GM12878 (cell line): ENCODE data around the gene CSF1R. TPM values are rescaled to one million over a fixed set of nuclear protein-coding genes. Genes with fewer than 3 reads are reported as not detected.

Experiments
- ATAC-seq: fragments of 200-7000 bp; cut with Tn5 transposase; 3 replicates; pipeline ENCODE4 v1.9.1; 2020; ENCODE audit warnings: mild to moderate bottlenecking, moderate library complexity
- BruUV-seq: library from RNA; stranded (reverse); fragments of 400-500 nt; replicated peaks from 2 replicates; lab custom pipeline; 2021; lab: Mats Ljungman, UMichigan
- CTCF ChIA-PET: fragments of 300-600 bp; sonication (Branson Sonifier 250); formaldehyde crosslinking; extraction: SDS; loops from one replicate; lab custom pipeline; 2021; ENCODE audit warnings: inconsistent platforms; lab: Yijun Ruan, JAX
- POLR2A ChIA-PET: fragments of 350-600 bp; formaldehyde crosslinking; extraction: SDS; loops from one replicate; lab custom pipeline; 2021; ENCODE audit warnings: inconsistent platforms; lab: Charles Lee
- RAD21 ChIA-PET: fragments of 300-600 bp; sonication (Branson Sonifier 250); formaldehyde crosslinking; loops from one replicate; lab custom pipeline; 2023; ENCODE audit warnings: antibody characterized with exemption; ENCODE audit not compliant: unreplicated experiment; lab: Charles Lee
- SMC1A ChIA-PET: fragments of 300-600 bp; sonication (Branson Sonifier 250); formaldehyde crosslinking; loops from one replicate; lab custom pipeline; 2023; ENCODE audit not compliant: unreplicated experiment, uncharacterized antibody; lab: Charles Lee
- DNase-seq: peaks from one replicate; pipeline ENCODE4 v3.0.0-alpha.2; 2011; ENCODE audit warnings: low read depth, low spot score
- FAIRE-seq: peaks from 3 replicates; lab custom pipeline; 2011; peaks lifted over from hg19 to GRCh38; lab: Jason Lieb, UNC
- H2AFZ ChIP-seq: 2 replicates; pipeline ENCODE4 v1.6.0; 2011; ENCODE audit warnings: low read depth, low read length, control low read depth; ENCODE audit not compliant: control insufficient read depth
- H3K27ac ChIP-seq: 2 replicates; pipeline ENCODE4 v1.5.1; 2011; ENCODE audit warnings: control low read depth; ENCODE audit not compliant: control insufficient read depth, insufficient read depth
- H3K27me3 ChIP-seq, 2 experiments: replicated peaks in 1 of 2; 2 replicates each; pipeline versions ENCODE4 v1.6.0 to v1.6.1; 2011; ENCODE audit warnings: low read length in 1 of 2; ENCODE audit not compliant: control insufficient read depth in 2 of 2, insufficient read depth in 2 of 2
- H3K36me3 ChIP-seq, 2 experiments: 2 replicates each; pipeline ENCODE4 v1.5.1; 2011; ENCODE audit warnings: low read length in 1 of 2; ENCODE audit not compliant: control insufficient read depth in 2 of 2, insufficient read depth in 2 of 2
- H3K4me1 ChIP-seq: 2 replicates; pipeline ENCODE4 v1.6.1; 2011; ENCODE audit warnings: mild to moderate bottlenecking, low read length, moderate library complexity, mixed read lengths; ENCODE audit not compliant: control insufficient read depth, insufficient read depth
- H3K4me2 ChIP-seq: 2 replicates; pipeline ENCODE4 v1.6.0; 2011; ENCODE audit warnings: control low read depth; ENCODE audit not compliant: control insufficient read depth, insufficient read depth
- H3K4me3 ChIP-seq: fragments of 200-600 bp; sonication (generic); 2 replicates; pipeline ENCODE4 v1.5.1; 2016
- H3K79me2 ChIP-seq: 2 replicates; pipeline ENCODE4 v1.6.0; 2011; ENCODE audit warnings: low read length; ENCODE audit not compliant: control insufficient read depth, insufficient read depth
- H3K9ac ChIP-seq: 2 replicates; pipeline ENCODE4 v1.8.0; 2011; ENCODE audit warnings: low read length, control low read depth, mixed read lengths; ENCODE audit not compliant: control insufficient read depth, insufficient read depth
- H3K9me3 ChIP-seq: replicated peaks from 3 replicates; pipeline ENCODE4 v1.5.1; 2011; ENCODE audit warnings: mild to moderate bottlenecking, low read length; ENCODE audit not compliant: control insufficient read depth, insufficient read depth
- H4K20me1 ChIP-seq: 2 replicates; pipeline ENCODE4 v1.6.0; 2011; ENCODE audit not compliant: control insufficient read depth, insufficient read depth
- BACH1 ChIP-seq: fragments of 450-650 bp; IDR thresholded peaks from 2 replicates; pipeline ENCODE4 v1.6.1; 2017; ENCODE audit warnings: mild to moderate bottlenecking, borderline replicate concordance
- CBX3 ChIP-seq: fragments of 200-600 bp; sonication (generic); IDR thresholded peaks from 2 replicates; pipeline ENCODE4 v1.6.1; 2016; ENCODE audit warnings: low read depth, borderline replicate concordance
- CEBPB ChIP-seq, 2 experiments: fragments of 150-350 bp in 1 of 2; IDR thresholded peaks; 2 replicates each; pipeline ENCODE4 v1.6.1; 2012 to 2014; ENCODE audit warnings: low read depth in 2 of 2, low read length in 2 of 2, borderline replicate concordance in 1 of 2, inconsistent platforms in 1 of 2
- ESRRA ChIP-seq: IDR thresholded peaks from 2 replicates; pipeline ENCODE4 v1.6.1; 2012; ENCODE audit warnings: mild to moderate bottlenecking, low read length, improper control_type of control experiment
- EZH2 ChIP-seq: IDR thresholded peaks from 2 replicates; pipeline ENCODE4 v1.6.1; 2012; ENCODE audit warnings: low read depth, mild to moderate bottlenecking, control low read depth, inconsistent platforms, low read length, borderline replicate concordance; ENCODE audit not compliant: control insufficient read depth
- LARP7 ChIP-seq: fragments of 450-650 bp; IDR thresholded peaks from 2 replicates; pipeline ENCODE4 v1.6.1; 2017; ENCODE audit warnings: mild to moderate bottlenecking
- PAX8 ChIP-seq: fragments of 450-650 bp; IDR thresholded peaks from 2 replicates; pipeline ENCODE4 v1.6.1; 2017; ENCODE audit warnings: mild to moderate bottlenecking, moderate library complexity
- SPI1 ChIP-seq: IDR thresholded peaks from 2 replicates; pipeline ENCODE4 v1.6.1; 2011; ENCODE audit warnings: low read depth, mild to moderate bottlenecking, low read length, moderate library complexity, borderline replicate concordance; ENCODE audit not compliant: insufficient read depth
- TCF3 ChIP-seq: IDR thresholded peaks from 2 replicates; pipeline ENCODE4 v1.6.1; 2012; ENCODE audit warnings: low read depth, mild to moderate bottlenecking, low read length, borderline replicate concordance; ENCODE audit not compliant: insufficient read depth
- WRNIP1 ChIP-seq: IDR thresholded peaks from 2 replicates; pipeline ENCODE4 v1.6.1; 2011; ENCODE audit warnings: low read depth, low read length, improper control_type of control experiment, borderline replicate concordance
- WGBS: methylation state at CpG from one replicate; pipeline ENCODE4 v1.1.6; 2016; ENCODE audit warnings: low lambda C conversion rate; ENCODE audit not compliant: insufficient replicate concordance, insufficient coverage; ENCODE audit errors: missing lambda C conversion rate; 5-methylcytosine and 5-hydroxymethylcytosine counted together
- in situ Hi-C: fragments of 300-500 bp; cut with MboI; formaldehyde crosslinking; loops from 9 replicates; pipeline ENCODE4 v1.14.3; 2018; ENCODE audit warnings: mixed read lengths
- intact Hi-C: fragments of 100-400 bp; cut with micrococcal nuclease; formaldehyde crosslinking; loops from one replicate; pipeline ENCODE4 v1.14.2; 2022; ENCODE audit not compliant: unreplicated experiment
- polyA plus RNA-seq, 11 experiments: library from polyadenylated mRNA; depleted of rRNA in 4 of 11; unstranded in 6 of 11; stranded (reverse) in 5 of 11; fragments of >200 nt; fragmentation: Nextera tagmentation in 4 of 11; fragmentation: Illumina TruSeq in 1 of 11; extraction: Ambion mirVana in 4 of 11; extraction: Trizol in 1 of 11; gene quantifications; 1 replicate in 1 of 11; 2 replicates in 10 of 11; pipeline versions ENCODE4 v1.2.1 to v1.2.3, GENCODE V29; 2011 to 2016; ENCODE audit warnings: inconsistent platforms in 2 of 11, missing spikeins in 2 of 11, low read depth in 1 of 11
- total RNA-seq, 4 experiments: library from RNA; depleted of rRNA in 3 of 4; stranded (reverse); fragments of >200 nt in 3 of 4; fragmentation: Illumina TruSeq in 1 of 4; extraction: Trizol in 1 of 4; gene quantifications; 2 replicates each; pipeline versions ENCODE4 v1.2.1 to v1.2.3, GENCODE V29; 2013 to 2021
- TF ChIP-seq, protein P1 (sequence below): fragments of 450-650 bp; IDR thresholded peaks from 2 replicates; pipeline ENCODE4 v1.6.1; 2017; ENCODE audit warnings: antibody characterized with exemption, mild to moderate bottlenecking, moderate library complexity
- TF ChIP-seq, protein P2 (sequence below): fragments of 450-650 bp; IDR thresholded peaks from 2 replicates; pipeline ENCODE4 v1.6.1; 2018; ENCODE audit warnings: borderline replicate concordance, mild to moderate bottlenecking; ENCODE audit not compliant: partially characterized antibody

Gene CSF1R
- total and polyA plus RNA-seq, 10 of the 15 experiments (the other 5 are each of a cell fraction or from before 2014, with no cell fraction given), result 0.35 to 3.6 (median 1.2) TPM

GRCh38 chr5:150044329-150044681, 42.0 kb downstream of the CSF1R start:
- H4K20me1 ChIP-seq, result no peaks in the 10 kb centered on the region
- ChIA-PET POLR2A (no interaction called here), SMC1A (interaction anchor here (1.2 kb wide), 1 partner anchor 8 kb away, joined by 3 read pairs; no protein-coding TSS in a partner anchor), CTCF (interaction anchor here (1.0 to 2.5 kb wide), 3 partner anchors 10 to 78 kb away, joined by 3 to 10 read pairs (median 4); no protein-coding TSS in a partner anchor), RAD21 (no interaction called here)
- intact Hi-C loops (no loop called here), in situ Hi-C loops (no loop called here)
- H3K4me2 ChIP-seq, result no peak overlapping the region
- no peak overlapping the region for H3K27ac ChIP-seq
- no peaks in the 10 kb centered on the region for H3K4me1 ChIP-seq
- H3K79me2 ChIP-seq, result no peaks in the 10 kb centered on the region
- DNase-seq (no peak), ATAC-seq (no peak), FAIRE-seq (no peak)
- no peaks in the 10 kb centered on the region for H3K9me3 ChIP-seq
- no peak overlapping the region for H3K9ac ChIP-seq
- no peak overlapping the region for H2AFZ ChIP-seq
- no peak for TF ChIP-seq LARP7
- TF ChIP-seq BACH1, result no peak
- TF ChIP-seq, protein P1, sequence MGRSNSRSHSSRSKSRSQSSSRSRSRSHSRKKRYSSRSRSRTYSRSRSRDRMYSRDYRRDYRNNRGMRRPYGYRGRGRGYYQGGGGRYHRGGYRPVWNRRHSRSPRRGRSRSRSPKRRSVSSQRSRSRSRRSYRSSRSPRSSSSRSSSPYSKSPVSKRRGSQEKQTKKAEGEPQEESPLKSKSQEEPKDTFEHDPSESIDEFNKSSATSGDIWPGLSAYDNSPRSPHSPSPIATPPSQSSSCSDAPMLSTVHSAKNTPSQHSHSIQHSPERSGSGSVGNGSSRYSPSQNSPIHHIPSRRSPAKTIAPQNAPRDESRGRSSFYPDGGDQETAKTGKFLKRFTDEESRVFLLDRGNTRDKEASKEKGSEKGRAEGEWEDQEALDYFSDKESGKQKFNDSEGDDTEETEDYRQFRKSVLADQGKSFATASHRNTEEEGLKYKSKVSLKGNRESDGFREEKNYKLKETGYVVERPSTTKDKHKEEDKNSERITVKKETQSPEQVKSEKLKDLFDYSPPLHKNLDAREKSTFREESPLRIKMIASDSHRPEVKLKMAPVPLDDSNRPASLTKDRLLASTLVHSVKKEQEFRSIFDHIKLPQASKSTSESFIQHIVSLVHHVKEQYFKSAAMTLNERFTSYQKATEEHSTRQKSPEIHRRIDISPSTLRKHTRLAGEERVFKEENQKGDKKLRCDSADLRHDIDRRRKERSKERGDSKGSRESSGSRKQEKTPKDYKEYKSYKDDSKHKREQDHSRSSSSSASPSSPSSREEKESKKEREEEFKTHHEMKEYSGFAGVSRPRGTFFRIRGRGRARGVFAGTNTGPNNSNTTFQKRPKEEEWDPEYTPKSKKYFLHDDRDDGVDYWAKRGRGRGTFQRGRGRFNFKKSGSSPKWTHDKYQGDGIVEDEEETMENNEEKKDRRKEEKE, result no peak
- no TSS peak for BruUV-seq
- H3K36me3 ChIP-seq, result peaks cover 40 to 46% of the 10 kb centered on the region in 2 experiments
- no peaks in the 10 kb centered on the region for H3K27me3 ChIP-seq
- H3K4me3 ChIP-seq, result no peak overlapping the region

DNA sequence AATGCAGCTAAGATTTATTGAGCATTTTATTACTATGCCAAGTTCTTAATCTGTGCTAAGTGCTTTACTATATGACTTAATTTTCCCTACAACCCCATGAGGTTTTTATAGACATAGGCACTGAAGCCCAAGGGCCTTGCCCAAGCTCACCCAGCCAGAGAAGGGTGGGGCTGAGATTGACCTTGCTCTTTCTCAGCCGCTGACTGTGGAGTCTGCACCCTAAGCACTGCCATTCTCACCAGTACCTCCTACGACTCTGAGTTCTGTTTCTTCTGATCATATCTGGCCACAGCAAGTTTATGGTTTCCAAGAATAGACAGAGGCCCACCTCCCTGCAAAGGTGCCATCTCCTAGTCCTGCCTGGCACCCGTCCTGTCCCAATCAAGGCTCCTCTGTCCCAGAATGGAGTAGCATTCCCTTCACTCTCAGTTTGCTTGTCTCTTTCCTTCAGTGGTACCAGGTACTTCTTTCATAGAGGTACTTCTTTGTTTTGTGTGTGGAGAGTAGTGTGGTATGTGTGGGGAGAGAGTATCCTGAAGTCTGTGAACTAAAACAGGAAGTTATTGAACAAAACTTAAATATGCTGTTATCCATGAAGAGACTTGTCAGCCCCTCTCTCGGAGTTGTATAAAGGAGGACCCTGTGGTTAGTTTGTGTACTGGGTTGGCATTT, 42.6 kb downstream of the CSF1R start:
- 87% methylated on average over 4 of the region's 4 CpGs for WGBS
- ATAC-seq (no peak), FAIRE-seq (no peak), DNase-seq (no peak)
- no peak overlapping the region for H3K9ac ChIP-seq
- peaks cover 35 to 45% of the 10 kb centered on the region in 2 experiments for H3K36me3 ChIP-seq
- H3K27ac ChIP-seq, result no peak overlapping the region
- H3K4me2 ChIP-seq, result no peak overlapping the region
- ChIA-PET RAD21 (no interaction called here), POLR2A (no interaction called here), CTCF (no interaction called here), SMC1A (interaction anchor here (1.0 kb wide), 1 partner anchor 9 kb away, joined by 3 read pairs; no protein-coding TSS in a partner anchor)
- H4K20me1 ChIP-seq, result no peaks in the 10 kb centered on the region
- in situ Hi-C loops (no loop called here), intact Hi-C loops (no loop called here)
- H3K79me2 ChIP-seq, result no peaks in the 10 kb centered on the region
- H3K4me1 ChIP-seq, result no peaks in the 10 kb centered on the region
- no TSS peak for BruUV-seq
- no peaks in the 10 kb centered on the region for H3K27me3 ChIP-seq
- H2AFZ ChIP-seq, result no peak overlapping the region
- no peaks in the 10 kb centered on the region for H3K9me3 ChIP-seq
- H3K4me3 ChIP-seq, result no peak overlapping the region
- TF ChIP-seq WRNIP1 (no peak), TCF3 (no peak), CEBPB (IDR thresholded peaks at IDR 0.05; ENCODE audit: borderline replicate concordance in 1 of 2, low read depth in 2 of 2, low read length in 2 of 2) (no peak), CBX3 (no peak), EZH2 (no peak), ESRRA (no peak), PAX8 (no peak), SPI1 (no peak)
- TF ChIP-seq, protein P2, sequence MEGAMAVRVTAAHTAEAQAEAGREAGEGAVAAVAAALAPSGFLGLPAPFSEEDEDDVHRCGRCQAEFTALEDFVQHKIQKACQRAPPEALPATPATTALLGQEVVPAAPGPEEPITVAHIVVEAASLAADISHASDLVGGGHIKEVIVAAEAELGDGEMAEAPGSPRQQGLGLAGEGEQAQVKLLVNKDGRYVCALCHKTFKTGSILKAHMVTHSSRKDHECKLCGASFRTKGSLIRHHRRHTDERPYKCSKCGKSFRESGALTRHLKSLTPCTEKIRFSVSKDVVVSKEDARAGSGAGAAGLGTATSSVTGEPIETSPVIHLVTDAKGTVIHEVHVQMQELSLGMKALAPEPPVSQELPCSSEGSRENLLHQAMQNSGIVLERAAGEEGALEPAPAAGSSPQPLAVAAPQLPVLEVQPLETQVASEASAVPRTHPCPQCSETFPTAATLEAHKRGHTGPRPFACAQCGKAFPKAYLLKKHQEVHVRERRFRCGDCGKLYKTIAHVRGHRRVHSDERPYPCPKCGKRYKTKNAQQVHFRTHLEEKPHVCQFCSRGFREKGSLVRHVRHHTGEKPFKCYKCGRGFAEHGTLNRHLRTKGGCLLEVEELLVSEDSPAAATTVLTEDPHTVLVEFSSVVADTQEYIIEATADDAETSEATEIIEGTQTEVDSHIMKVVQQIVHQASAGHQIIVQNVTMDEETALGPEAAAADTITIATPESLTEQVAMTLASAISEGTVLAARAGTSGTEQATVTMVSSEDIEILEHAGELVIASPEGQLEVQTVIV, result no peak
